ENCODE results near the gene BCL11A. TPM values are rescaled to one million over a fixed set of nuclear protein-coding genes. Genes with fewer than 3 reads are reported as not detected.

BCL11A gene
- total RNA-seq, 1 donor from 2014 or later, result 10.1 TPM

GRCh38 chr2:60559880-60560279 is 6.4 kb upstream of the BCL11A start:
- DNase-seq (ENCODE audit: low spot score), result no peak

GRCh38 chr2:60558536-60558935 is 5.1 kb upstream of the BCL11A start:
- no peak for DNase-seq (ENCODE audit: low spot score)

DNA sequence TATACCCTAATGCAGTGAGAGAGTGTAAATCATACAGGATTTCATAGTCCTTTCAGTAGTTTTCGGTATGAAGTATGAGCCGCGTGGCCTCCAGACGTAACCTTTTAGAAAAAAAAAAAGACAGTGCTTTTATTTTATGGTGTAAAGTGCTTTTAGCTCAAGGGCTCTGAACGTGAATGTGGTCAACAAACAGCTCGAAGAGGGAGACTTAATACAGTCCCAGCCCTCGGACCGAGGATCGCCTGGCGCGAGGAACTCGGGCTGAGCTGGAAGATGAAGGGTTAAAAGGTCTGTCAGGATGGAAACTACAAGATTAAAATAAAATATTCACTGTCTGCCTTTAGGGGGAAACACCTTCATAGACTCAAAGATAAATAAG is 4.0 kb upstream of the BCL11A start:
- DNase-seq (ENCODE audit: low spot score), result no peak

DNA sequence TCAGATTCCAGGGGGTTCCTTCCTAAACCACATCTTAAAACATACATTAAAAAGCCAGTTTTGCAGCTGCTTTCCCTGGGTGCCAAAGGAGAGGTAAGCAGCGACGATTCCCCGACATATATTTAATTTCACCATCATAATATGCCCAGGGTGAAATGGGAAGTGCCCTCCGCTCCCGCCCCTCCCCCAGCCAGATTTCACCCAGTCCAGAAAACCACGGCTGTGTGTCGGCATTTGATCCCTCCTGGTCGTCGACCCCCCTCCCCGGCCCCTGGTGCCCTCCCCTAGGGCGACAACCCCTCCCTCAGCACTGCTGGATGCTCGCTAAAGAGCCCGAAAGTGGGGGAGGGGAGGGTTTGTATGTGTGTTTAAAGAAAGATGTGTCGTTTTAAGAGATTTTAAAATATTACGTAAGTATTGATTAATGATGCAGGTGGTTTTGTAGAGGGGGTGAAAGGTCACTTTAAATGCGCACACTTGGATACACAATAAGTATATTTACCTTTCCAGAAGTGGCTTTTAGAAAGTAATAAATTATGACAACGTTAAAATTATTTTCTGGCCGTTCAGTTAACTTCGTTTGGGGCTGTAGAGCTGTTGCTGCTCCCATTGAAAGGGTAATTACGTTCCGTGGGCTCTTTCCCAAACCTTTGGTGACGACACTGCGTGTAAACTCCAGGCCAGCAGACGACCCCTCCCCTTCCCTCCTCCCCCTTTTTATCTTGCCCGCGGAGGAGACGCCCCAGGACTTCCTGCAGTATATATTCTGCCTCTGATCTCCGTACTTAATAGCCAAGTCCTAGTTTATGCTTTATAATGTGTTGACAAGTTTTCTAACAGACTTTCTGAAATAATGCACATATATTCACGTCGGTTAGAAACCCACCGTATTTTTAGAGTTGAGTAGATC is 3.4 kb upstream of the BCL11A start:
- DNase-seq (ENCODE audit: low spot score), result peak; percentile 56

- no peak for DNase-seq (ENCODE audit: low spot score)
These were observed 2.7 kb upstream of the BCL11A start for GRCh38 chr2:60556175-60556574.

GRCh38 chr2:60555783-60556139 is 2.3 kb upstream of the BCL11A start:
- no peak for DNase-seq (ENCODE audit: low spot score)

DNA sequence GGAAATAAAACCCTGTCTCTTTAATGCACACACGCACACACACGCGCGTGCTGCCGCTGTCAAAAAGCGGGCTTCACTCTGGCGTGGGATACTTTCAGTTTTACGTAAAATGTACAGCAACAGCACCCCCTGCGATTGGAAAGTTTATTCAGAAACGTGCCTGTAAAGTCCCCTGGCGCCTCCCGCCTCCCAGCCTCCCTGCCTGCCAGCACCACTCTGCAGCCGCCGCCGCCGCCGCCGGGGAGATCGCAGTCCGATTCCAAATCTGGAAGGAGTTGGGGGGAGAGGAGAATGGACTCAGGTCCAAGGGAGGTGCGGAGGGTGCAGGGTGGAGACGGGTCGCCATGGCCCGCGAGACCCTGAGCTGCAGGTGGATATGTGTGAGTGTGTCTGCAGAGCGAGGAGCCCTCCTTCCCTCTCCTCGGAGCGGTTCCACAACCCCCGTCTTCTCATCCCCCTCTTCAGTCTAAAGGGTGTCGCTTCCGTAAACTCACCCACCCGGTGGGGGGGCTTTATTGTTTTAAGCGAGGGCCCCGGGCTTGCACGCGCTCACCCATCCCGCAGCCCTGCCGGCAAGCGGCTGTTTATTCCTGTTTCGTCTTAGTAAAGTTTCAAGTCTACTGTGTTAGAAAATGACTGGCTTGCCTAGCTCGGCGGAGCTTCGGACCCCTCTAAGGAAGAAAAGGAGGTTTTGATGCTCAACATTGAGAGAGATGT is 1.8 kb upstream of the BCL11A start:
- peak; percentile 86 for DNase-seq (ENCODE audit: low spot score)

GRCh38 chr2:60554646-60555065 is 1.2 kb upstream of the BCL11A start:
- peak; percentile 50 for DNase-seq (ENCODE audit: low spot score)

DNA sequence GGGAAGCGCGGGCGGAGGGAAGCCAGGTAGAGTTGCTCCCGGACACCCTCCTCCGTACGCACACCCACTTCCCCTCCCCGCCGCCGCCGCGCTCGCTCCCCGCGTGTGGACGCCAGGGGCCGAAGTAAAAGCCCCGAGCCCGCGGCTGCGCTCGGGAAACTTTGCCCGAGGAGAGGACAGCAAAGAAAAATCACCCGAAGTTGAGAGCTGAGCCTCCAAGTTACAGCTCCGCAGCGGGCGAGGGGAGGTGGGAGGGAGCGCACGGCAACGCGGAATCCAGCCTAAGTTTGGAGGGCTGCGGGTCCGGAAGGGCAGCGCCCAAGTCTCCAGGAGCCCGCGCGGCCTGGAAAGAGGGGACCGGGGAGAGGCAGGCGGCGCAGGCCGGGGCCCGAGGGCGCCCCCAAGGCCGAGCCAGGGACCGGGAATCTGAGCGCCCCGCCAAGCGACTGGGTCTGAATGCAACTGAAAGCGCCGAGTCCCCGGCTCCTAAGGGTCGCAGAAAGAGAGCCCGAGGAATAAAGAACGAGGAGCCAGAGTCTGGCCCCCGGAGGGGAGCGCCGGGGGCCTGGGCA is 706 bp upstream of the BCL11A start:
- DNase-seq (ENCODE audit: low spot score), result peak; percentile 67

DNA sequence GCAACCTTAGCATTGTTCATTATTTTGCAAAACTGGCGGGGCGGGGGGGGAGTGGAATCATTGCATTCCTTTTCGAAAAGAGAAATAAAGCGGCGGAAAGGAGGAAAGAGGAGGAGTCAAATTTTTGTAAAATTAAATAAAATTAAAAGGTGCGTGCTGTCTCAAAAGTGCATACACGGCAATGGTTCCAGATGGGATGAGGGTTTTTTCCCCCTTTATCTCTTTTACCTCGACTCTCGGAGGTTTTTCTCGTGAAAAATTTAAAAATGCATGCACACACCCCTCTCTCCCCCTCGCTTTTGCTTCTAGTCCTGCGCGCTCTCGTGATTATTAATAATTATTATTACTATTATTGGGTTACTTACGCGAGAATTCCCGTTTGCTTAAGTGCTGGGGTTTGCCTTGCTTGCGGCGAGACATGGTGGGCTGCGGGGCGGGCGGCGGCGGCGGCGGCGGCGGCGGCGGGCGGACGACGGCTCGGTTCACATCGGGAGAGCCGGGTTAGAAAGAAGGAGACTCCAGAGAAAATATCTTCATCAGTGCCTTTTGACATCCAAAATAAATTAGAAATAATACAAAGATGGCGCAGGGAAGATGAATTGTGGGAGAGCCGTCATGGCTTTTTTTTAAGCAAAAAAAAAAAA is 481 bp downstream of the BCL11A start:
- DNase-seq (ENCODE audit: low spot score), result no peak

DNA sequence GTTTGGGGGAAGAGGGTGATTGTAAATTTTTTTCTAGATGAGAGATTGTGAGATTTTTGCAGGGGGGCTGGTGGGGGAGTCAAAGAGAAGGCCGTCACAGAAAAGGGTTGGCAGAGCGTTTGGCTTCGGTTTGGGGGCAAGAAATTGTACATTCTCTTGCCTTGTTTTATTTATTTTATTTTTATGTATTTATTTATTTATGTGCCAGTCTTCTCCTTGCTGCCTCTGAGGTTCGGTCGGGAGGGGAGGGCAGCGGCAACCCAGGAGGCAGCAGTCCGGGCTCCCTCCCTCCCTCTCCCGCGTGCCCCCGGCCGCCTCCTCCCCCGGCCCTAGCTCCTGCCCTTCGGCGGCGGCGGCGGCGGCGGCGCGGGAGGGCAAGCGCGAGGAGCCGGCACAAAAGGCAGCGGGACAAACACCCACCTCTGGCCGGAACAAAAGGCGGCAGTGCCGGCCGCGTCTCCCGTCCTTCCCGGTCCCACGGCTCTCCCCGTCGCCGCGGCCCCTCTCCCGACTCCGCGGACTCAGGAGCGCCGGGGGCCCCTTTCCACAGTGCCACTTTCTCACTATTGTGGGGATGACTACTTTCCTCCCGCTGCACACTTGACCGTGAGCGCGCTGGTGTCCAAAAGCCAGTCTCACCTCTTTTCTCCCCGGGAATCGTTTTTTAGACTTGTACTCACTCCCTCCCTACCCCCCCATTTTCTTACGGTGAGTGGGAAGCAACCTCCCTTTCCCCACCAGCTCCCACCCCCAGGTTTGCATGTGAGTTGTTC is 1.2 kb downstream of the BCL11A start:
- no peak for DNase-seq (ENCODE audit: low spot score)

- peak; percentile 83 for DNase-seq (ENCODE audit: low spot score)
These were observed 2.0 kb downstream of the BCL11A start for GRCh38 chr2:60551240-60552077.

GRCh38 chr2:60550984-60551239 is 2.5 kb downstream of the BCL11A start:
- no peak for DNase-seq (ENCODE audit: low spot score)

DNA sequence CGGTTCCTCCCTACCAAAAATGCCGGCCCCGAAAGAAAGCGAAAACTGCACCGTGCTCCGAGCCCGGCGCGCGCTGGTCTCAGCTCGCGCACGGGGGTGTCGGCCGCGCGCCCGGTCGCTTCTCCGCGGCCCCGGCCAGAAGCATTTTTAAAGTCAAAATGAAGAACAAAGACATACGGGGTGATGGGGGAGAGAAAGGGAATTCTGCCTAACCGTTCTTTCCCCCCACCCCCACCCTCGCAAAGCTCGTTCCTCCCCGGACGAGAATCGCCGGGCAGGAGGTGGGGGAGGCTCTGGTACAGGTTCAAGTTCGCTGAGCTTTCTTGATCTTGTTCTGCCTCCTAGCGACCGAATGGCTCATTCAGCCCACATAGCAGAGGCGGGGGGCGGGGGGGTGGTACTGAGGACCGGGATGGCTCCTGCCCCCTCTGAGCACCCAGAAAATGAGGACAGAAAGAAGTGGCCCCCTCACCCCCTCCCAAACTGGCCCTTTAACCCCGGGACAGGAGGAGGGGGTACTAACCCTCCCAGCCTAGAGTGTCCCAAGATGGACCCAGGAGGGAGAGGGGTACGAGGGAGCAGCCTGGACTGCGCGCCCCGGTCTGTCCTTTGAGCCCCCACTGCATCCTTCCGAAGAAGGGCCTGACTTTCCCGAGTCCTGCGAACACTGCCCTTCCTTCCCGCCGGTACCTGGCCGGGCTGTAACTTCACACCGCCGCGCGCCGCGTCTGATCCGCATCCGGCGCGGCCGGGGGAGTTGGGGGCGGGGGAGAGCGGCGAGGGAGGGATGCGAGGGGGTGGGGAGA is 3.1 kb downstream of the BCL11A start:
- DNase-seq (ENCODE audit: low spot score), result peak; percentile 94

GRCh38 chr2:60549928-60550177 is 3.6 kb downstream of the BCL11A start:
- no peak for DNase-seq (ENCODE audit: low spot score)

- peak; percentile 61 for DNase-seq (ENCODE audit: low spot score)
These were observed 4.1 kb downstream of the BCL11A start for GRCh38 chr2:60549238-60549927.

DNA sequence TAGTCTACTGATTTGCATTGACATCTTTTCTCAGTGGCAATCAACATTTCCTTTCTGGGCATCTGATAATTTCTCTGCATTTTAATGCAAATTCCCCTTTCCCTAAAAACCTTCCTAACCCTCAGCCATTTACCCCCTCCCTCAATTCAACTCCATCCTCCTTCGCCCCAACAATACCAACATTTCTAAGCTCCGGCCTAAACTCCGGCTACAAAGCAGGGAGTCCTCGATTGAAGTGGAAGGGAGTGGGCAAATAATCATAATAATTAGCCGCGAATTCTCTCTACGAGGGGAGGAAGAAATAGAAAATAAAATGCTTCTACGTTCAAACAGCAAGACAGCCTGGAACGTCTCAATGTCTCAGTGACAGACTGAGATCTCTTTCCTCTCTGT is 4.6 kb downstream of the BCL11A start:
- DNase-seq (ENCODE audit: low spot score), result no peak

GRCh38 chr2:60548311-60548710 is 5.1 kb downstream of the BCL11A start:
- DNase-seq (ENCODE audit: low spot score), result no peak

DNA sequence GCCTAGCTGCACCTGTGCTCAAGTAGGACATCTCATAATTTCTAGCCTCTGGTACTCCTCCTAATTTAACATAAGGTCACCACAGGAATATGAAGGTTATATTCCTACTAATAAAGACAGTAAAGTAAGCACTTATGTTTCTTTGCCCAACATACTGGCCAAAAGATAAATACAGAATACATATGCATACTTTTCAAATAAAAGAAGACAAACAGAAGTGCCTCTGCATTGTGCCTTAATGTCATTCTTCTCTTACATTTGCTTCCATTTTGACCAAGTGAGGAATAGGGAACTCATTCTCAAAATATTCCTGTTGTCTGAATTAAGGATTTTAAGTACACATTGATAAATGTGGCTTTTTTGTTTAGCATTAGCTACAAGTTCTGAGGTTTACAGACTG is 5.6 kb downstream of the BCL11A start:
- DNase-seq (ENCODE audit: low spot score), result no peak
